Transverse colon (tissue), 4 donors: Measurements from ENCODE around the gene UCN3. TPM values are rescaled to one million over a fixed set of nuclear protein-coding genes. Genes with fewer than 3 reads are reported as not detected.
"Not testable (repeated sequence)": the region's sequence is repeated elsewhere in the genome, so short reads cannot be mapped to it uniquely, and the experiment has no call there.

ENCODE experiments used
- DNase-seq: peaks from one replicate; pipeline ENCODE4 v3.0.0-alpha.2; 2019
- H3K27ac ChIP-seq, 4 donors: fragments of 200-600 bp; sonication (generic); 2 replicates each; pipeline ENCODE4 v1.5.1; 2016 to 2018; ENCODE audit warnings: inconsistent platforms in 4 of 4
- H3K27me3 ChIP-seq: fragments of 200-600 bp; sonication (generic); 2 replicates; pipeline ENCODE4 v1.5.1; 2017; ENCODE audit warnings: inconsistent platforms
- H3K36me3 ChIP-seq, 4 donors: fragments of 200-600 bp; sonication (generic); 2 replicates each; pipeline ENCODE4 v1.5.1; 2017 to 2019; ENCODE audit warnings: inconsistent platforms in 4 of 4
- H3K4me1 ChIP-seq, 4 donors: fragments of 200-600 bp; sonication (generic); 2 replicates each; pipeline ENCODE4 v1.5.1; 2017 to 2020; ENCODE audit warnings: inconsistent platforms in 4 of 4
- H3K4me3 ChIP-seq, 4 donors: fragments of 200-600 bp; sonication (generic); 1 replicate in 1 of 4; 2 replicates in 3 of 4; pipeline versions ENCODE4 v1.5.1 to v1.6.1; 2017 to 2019; ENCODE audit warnings: inconsistent platforms in 4 of 4
- H3K9me3 ChIP-seq, 2 donors: fragments of 200-600 bp; sonication (generic); 2 replicates each; pipeline ENCODE4 v1.5.1; 2017 to 2019; ENCODE audit warnings: inconsistent platforms in 2 of 2
- EP300 ChIP-seq: sonication (generic); formaldehyde crosslinking; IDR thresholded peaks from one replicate; pipeline ENCODE4 v1.6.1; 2017; ENCODE audit warnings: antibody characterized with exemption, low read depth
- POLR2A ChIP-seq: fragments of 450-650 bp; IDR thresholded peaks from one replicate; pipeline ENCODE4 v1.6.1; 2016; ENCODE audit warnings: antibody characterized with exemption, mild to moderate bottlenecking, moderate library complexity
- POLR2AphosphoS5 ChIP-seq, 3 donors: sonication (generic); formaldehyde crosslinking; IDR thresholded peaks; one replicate each; pipeline ENCODE4 v1.6.1; 2016; ENCODE audit warnings: antibody characterized with exemption in 3 of 3
- WGBS, 2 donors: methylation state at CpG; one replicate each; pipeline ENCODE4 v1.1.5; 2018; ENCODE audit warnings: low coverage in 1 of 2; 5-methylcytosine and 5-hydroxymethylcytosine counted together
- in situ Hi-C, 4 donors: fragments of 200-750 bp; cut with MboI; loops; one replicate each; pipeline versions ENCODE4 v1.15.0 to v1.15.1; 2017; ENCODE audit warnings: low sequenced_read_pairs in 3 of 4, low pct_ligation_motif_present in 1 of 4, low pct_unique_long_range_greater_than_20kb in 1 of 4
- intact Hi-C: fragments of 100-400 bp; cut with DNase I; formaldehyde crosslinking; loops from one replicate; pipeline ENCODE4 v1.15.1; 2023; ENCODE audit warnings: low total_unique reads
- total RNA-seq, 4 donors: library from RNA; depleted of rRNA; stranded (reverse); fragments of >200 nt; gene quantifications; one replicate each; pipeline ENCODE4 v1.1.0, GENCODE V29; 2016
- TF ChIP-seq, protein P1 (sequence below), 5 experiments: fragments of 200-600 bp in 3 of 5; fragments of 450-650 bp in 2 of 5; sonication (generic) in 3 of 5; IDR thresholded peaks; 1 replicate in 2 of 5; 2 replicates in 3 of 5; pipeline ENCODE4 v1.5.1; 2016 to 2017; ENCODE audit warnings: antibody characterized with exemption in 5 of 5, inconsistent platforms in 3 of 5, mild to moderate bottlenecking in 2 of 5, moderate library complexity in 1 of 5

Gene UCN3
- total RNA-seq, 4 donors from 2014 or later = 1.6 to 1.7 TPM; not detected in 2

DNA sequence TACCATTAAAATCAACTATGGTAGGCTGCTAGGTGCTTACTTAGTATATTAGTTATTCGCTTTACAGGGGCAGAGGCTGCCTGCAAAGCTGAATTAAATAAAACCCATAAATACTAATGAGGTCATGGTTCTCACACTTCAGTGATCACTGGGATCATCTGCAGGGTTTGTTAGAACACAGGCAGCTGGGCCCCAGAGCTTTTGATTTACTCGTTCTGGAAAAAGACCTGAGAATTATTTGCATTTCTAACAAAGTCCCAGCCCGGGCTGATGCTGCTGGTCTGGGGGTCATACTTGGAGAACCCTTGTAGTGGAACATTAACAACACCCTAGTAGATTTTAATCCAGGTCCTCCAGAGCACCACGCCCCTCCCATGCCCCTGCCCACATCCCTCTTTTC is 8.5 kb downstream of the UCN3 start:
- H3K9me3 ChIP-seq = no peaks in the 10 kb centered on the region
- no peak overlapping the region for H3K4me3 ChIP-seq
- WGBS, 2 donors = 77% methylated on average over 4 of the region's 4 CpGs; no CpG with 5 or more reads in 1 of the 2 donors
- in situ Hi-C loops (no loop called here), intact Hi-C loops (no loop called here)
- no peaks in the 10 kb centered on the region for H3K4me1 ChIP-seq
- H3K27me3 ChIP-seq = peaks cover 3% of the 10 kb centered on the region
- no peak for DNase-seq
- TF ChIP-seq POLR2A (no peak), POLR2AphosphoS5 (IDR thresholded peaks at IDR 0.05) (no peak), EP300 (no peak)
- TF ChIP-seq, protein P1, sequence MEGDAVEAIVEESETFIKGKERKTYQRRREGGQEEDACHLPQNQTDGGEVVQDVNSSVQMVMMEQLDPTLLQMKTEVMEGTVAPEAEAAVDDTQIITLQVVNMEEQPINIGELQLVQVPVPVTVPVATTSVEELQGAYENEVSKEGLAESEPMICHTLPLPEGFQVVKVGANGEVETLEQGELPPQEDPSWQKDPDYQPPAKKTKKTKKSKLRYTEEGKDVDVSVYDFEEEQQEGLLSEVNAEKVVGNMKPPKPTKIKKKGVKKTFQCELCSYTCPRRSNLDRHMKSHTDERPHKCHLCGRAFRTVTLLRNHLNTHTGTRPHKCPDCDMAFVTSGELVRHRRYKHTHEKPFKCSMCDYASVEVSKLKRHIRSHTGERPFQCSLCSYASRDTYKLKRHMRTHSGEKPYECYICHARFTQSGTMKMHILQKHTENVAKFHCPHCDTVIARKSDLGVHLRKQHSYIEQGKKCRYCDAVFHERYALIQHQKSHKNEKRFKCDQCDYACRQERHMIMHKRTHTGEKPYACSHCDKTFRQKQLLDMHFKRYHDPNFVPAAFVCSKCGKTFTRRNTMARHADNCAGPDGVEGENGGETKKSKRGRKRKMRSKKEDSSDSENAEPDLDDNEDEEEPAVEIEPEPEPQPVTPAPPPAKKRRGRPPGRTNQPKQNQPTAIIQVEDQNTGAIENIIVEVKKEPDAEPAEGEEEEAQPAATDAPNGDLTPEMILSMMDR (IDR thresholded peaks at IDR 0.05) = no peak
- H3K36me3 ChIP-seq = no peaks in the 10 kb centered on the region
- no peak overlapping the region for H3K27ac ChIP-seq

- H3K36me3 ChIP-seq = no peaks in the 10 kb centered on the region
- H3K27ac ChIP-seq = no peak overlapping the region
- intact Hi-C loops (no loop called here), in situ Hi-C loops (no loop called here)
- 64 to 82% methylated on average over 3 to 22 of the region's 22 CpGs for WGBS, 2 donors
- no peak overlapping the region for H3K4me3 ChIP-seq
- peaks cover 3% of the 10 kb centered on the region for H3K27me3 ChIP-seq
- no peaks in the 10 kb centered on the region for H3K9me3 ChIP-seq
- no peaks in the 10 kb centered on the region for H3K4me1 ChIP-seq
- TF ChIP-seq POLR2A = no peak
- no peak for TF ChIP-seq EP300
- TF ChIP-seq, protein P1 (IDR thresholded peaks at IDR 0.05) = no peak
- TF ChIP-seq POLR2AphosphoS5 (IDR thresholded peaks at IDR 0.05) = no peak
- DNase-seq = no peak
Observed at GRCh38 chr10:5373891-5374611, 9.3 kb downstream of the UCN3 start.

GRCh38 chr10:5376450-5376849 is 11.7 kb downstream of the UCN3 start:
- Histone ChIP-seq H3K36me3 (no peaks in the 10 kb centered on the region), H3K27me3 (peaks cover 3% of the 10 kb centered on the region), H3K4me3 (no peak overlapping the region), H3K4me1 (no peaks in the 10 kb centered on the region), H3K27ac (no peak overlapping the region), H3K9me3 (no peaks in the 10 kb centered on the region)
- intact Hi-C loops (no loop called here), in situ Hi-C loops (loop anchor here in 1 of 4 donors (25.0 kb wide), 1 partner anchor 539 kb away; the partner anchor contains the start of gene AKR1E2)
- TF ChIP-seq, protein P1 (IDR thresholded peaks at IDR 0.05) = no peak
- TF ChIP-seq EP300 (no peak), POLR2A (no peak), POLR2AphosphoS5 (IDR thresholded peaks at IDR 0.05) (no peak)
- 65 to 100% methylated on average over 1 to 4 of the region's 4 CpGs for whole genome bisulfite sequencing, 2 donors
- no peak for DNase-seq

DNA sequence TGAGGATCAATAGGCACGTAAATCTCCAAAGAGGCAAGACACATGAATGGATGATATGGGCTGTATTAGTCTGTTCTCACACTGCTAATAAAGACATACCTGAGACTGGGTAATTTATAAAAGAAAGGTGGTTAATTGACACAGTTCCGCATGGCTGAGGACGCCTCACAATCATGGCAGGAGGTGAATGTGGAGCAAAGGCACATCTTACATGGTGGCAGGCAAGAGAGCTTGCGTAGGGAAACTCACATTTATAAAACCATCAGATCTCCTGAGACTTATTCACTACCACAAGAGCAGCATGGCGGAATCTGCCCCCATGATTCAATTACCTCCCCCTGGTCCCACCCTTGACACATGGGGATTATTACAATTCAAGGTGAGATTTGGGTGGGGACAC is 14.4 kb downstream of the UCN3 start:
- in situ Hi-C loops = loop anchor here in 1 of 4 donors (25.0 kb wide), 1 partner anchor 542 kb away; the partner anchor contains the start of gene AKR1E2
- 92 to 93% methylated on average over 4 to 5 of the region's 5 CpGs for WGBS, 2 donors
- H3K36me3 ChIP-seq, H3K27ac ChIP-seq, H3K9me3 ChIP-seq, H3K27me3 ChIP-seq, H3K4me1 ChIP-seq, DNase-seq, intact Hi-C loops, H3K4me3 ChIP-seq: not testable (repeated sequence)

- H3K9me3 ChIP-seq, H3K27ac ChIP-seq, intact Hi-C loops, H3K4me3 ChIP-seq, H3K4me1 ChIP-seq, DNase-seq, H3K27me3 ChIP-seq, H3K36me3 ChIP-seq: not testable (repeated sequence)
- 89 to 100% methylated on average over 1 to 12 of the region's 12 CpGs for WGBS, 2 donors
- in situ Hi-C loops = loop anchor here (10.0 to 25.0 kb wide), 2 partner anchors 536 to 543 kb away; partner anchors contain the start of gene AKR1E2 (in 1 of the 4)
Observed at GRCh38 chr10:5380395-5380794, 15.6 kb downstream of the UCN3 start.
